ENCODE data around the gene PRKN.

PRKN gene

GRCh38 chr6:162239330-162239729 lies 488.2 kb downstream of the PRKN start:
- no peak for DNase-seq (ENCODE audit: low read depth)

DNA sequence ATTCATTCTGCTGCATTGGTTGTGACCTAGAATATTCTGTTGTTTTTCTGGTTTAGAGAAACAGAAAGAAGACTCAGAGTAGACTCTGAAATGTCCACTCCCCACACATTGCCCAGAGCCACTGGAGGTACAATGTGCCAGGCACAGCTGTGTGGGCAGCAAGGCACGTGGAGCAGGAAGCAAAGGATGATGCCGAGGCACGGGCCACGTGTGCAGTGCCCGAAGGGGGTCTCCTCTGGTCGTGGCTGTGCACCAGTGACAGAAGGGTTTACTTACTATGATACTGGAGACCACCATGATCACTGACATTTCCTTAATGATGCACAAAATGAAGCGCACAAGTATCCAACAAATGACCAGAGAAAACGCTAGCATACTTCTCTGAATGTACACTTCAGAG lies 488.9 kb downstream of the PRKN start:
- DNase-seq (ENCODE audit: low read depth) = no peak

DNA sequence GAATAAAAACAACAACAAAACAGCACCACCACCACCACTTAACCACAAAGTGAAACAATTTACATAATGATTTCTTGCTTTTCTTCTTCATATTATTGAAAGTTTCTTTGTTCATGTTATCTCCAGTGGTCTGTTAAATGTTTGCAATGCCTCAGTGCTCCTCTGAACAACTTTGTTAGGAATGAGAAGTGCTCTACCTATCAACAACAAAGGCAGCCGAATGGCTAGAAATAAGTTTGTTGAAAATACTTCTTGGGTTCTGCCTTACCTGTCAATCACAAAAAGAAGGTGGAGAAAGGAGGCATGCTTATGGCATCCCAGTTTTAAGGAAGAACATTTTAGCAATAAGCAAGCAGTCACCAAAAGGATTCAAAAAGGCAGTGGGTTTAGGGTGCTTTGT lies 490.2 kb downstream of the PRKN start:
- DNase-seq (ENCODE audit: low read depth) = no peak

- DNase-seq (ENCODE audit: low read depth) = no peak
Observed at GRCh38 chr6:162234631-162235030, 492.9 kb downstream of the PRKN start.

DNA sequence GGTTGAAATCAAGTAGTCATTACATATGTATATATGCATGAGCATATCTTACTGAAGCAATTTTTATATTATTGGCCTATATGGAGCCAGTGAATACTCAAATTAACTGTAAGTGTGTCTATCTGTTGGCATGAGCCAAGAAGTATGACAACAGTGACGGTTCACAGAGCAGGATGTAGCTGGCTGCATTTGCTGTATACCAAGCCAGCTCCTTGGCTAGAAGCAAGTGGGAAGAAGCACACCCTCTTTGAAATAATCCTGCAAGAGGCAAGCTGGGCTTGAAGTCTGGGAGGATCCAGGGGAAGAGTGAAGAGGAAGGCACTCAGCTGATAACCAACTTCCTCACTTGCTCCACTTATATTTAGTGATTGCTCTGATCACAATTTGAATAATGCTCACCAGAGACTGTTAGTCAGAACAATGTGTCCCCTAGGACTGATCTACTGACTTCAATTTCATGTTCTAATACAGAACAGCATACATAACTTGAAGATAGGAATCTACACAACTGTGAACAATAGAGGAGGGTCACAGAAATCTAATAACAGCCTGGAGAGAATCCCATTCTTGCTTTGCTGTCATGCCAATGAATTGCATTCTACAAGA lies 497.3 kb downstream of the PRKN start:
- DNase-seq (ENCODE audit: low read depth) = no peak

DNA sequence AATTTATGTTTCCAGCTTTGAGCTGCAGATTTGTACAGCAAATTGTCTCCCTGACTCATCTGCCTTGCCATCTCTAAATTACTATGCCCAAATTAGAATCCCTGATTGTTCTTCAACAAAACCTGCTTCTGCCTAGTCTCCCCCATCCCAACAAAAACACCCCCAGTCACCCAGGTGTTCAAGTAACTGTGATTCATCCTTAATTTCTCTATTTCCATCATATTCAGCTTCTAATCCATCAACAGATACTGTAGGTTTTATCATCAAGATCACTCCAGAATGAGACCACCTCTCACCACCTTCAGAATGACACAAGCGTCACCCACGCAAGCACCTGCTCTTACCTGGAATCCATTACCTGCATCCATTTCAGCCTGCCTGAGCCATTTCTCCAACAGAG lies 498.5 kb downstream of the PRKN start:
- no peak for DNase-seq (ENCODE audit: low read depth)

DNA sequence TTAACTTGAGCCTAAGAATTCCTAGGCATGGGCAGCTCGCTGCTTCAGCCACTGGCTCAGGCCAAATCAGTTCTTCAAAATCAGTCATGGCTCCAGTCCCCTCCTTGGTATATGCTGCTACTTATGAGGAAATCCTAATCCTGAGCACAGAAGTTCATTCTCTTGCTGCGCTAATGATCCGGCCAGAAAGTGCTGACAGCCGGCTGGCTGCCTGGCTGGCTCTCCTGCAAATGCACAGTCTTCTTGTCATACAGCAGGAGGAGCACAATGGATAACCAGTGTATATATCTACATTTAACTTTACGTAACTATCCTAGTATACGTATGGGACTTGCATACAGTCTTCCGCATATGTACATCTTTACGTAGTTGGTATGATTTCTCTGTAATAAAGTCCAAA lies 500.8 kb downstream of the PRKN start:
- no peak for DNase-seq (ENCODE audit: low read depth)

- no peak for DNase-seq (ENCODE audit: low read depth)
Observed at GRCh38 chr6:162222521-162222920, 505.0 kb downstream of the PRKN start.

- DNase-seq (ENCODE audit: low read depth) = no peak
Observed at GRCh38 chr6:162220876-162221275, 506.7 kb downstream of the PRKN start.

- no peak for DNase-seq (ENCODE audit: low read depth)
Observed at GRCh38 chr6:162219266-162219665, 508.3 kb downstream of the PRKN start.

DNA sequence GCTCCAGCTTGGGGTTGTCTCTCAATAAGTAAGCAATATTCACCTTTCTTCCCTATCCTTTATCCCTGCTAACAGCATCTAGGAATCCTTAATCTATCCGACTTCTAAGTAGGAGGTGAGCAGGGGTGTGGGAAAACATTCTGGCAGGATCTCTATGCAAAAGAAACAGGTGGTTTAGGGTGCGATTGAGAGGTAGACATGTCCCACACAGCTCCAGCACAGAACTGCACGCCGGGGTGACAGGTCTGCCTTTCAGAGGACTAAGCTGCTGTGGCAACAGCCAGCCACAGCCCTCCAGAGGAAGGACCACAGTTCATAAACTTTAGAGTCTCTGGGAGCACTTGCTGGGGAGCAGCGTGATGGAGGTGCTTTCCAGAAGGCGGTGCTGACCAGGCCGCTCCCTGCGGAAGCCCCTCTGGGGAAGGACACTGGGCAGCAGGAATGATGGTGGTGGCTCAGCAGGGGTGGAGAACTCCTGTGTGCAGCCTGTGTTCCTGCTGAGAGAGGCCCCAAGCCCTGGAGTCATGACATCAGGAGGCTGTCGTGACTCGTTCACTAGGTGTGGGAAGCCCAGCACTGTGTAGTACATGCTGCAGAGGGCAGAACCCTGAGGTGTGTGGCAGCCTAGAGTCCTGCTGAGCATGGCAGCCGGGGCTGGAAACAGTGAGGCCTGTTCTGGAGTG lies 509.6 kb downstream of the PRKN start:
- DNase-seq (ENCODE audit: low read depth) = no peak

DNA sequence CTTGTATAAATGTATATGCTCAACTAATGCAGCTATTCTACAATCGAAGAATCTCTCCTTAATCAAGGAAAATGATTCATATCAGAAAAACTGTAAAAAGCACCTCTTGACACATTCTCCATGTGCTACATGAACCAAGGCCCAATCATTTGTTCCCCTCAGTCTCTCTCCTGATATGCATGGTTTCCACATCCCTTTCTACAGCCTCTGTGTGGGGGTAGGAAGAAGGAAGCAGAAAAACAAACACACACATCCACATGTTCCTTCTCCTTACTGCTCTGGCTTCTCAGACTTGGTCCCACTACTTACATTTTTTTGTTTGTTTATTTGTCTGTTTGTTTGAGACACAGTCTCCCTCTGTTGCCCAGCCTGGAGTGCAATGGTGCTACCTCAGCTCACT lies 510.5 kb downstream of the PRKN start:
- DNase-seq (ENCODE audit: low read depth) = no peak

GRCh38 chr6:162211777-162212176 lies 515.8 kb downstream of the PRKN start:
- DNase-seq (ENCODE audit: low read depth) = no peak

- DNase-seq (ENCODE audit: low read depth) = no peak
Observed at GRCh38 chr6:162211022-162211421, 516.5 kb downstream of the PRKN start.

DNA sequence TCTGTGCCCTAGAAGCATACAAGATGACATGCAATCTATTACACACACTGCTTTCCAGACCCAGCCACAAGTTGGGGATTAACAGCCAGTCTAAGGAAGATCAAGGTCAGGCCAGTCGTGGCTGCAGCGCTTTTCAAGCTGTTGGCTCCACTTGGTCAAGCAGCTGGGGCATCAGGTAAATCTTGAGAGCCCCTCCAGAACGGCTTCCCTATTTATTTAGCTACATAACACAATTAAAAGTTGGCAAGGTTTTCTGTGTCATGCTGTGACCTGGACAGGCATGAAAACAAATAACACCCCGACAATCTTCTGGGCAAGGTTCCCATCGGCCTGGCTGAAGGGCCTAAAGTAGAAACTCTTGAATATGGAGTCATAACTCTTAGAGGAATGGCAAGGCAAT lies 524.3 kb downstream of the PRKN start:
- no peak for DNase-seq (ENCODE audit: low read depth)

GRCh38 chr6:162200945-162201690 lies 526.4 kb downstream of the PRKN start:
- DNase-seq (ENCODE audit: low read depth) = no peak

DNA sequence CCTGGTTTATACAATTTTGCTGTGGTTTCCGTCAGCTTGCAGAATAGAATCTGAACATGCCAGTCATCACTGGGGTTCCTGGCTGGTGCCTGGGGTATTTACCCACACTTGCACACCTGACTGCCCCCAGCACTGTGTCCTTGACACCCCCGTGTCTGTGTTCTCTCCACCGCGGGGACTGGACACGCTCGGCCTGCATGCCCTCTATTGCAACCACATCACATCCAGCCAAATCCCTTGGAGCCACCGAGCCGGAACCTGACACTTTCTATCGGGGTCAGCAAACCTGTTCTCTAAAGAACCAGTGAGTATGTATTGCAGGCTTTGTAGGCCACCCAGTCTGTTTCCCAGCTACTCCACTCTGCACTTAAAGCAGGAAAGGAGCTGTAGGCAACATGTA lies 527.5 kb downstream of the PRKN start:
- DNase-seq (ENCODE audit: low read depth) = no peak

GRCh38 chr6:162198925-162199324 lies 528.6 kb downstream of the PRKN start:
- no peak for DNase-seq (ENCODE audit: low read depth)

GRCh38 chr6:162198076-162198475 lies 529.5 kb downstream of the PRKN start:
- DNase-seq (ENCODE audit: low read depth) = no peak

- DNase-seq (ENCODE audit: low read depth) = no peak
Observed at GRCh38 chr6:162195441-162195840, 532.1 kb downstream of the PRKN start.

DNA sequence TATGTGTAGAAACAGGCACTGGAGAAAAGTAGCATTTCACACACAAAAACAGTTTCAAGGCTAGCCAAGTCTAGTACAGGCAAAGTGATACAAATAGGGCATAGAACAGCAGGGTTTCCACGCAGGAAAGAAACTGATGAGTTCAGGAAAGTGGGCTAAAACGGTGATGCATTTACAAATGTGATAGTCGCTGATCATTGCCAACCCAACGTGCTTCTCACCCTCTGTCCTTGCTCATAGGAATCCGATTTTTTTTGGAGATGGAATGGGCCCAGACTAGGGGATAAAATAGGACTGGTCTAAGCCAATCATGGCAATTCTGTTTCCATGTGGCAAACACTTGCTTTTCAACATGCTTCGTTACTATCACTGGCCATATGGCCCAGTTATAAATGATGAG lies 536.6 kb downstream of the PRKN start:
- no peak for DNase-seq (ENCODE audit: low read depth)

DNA sequence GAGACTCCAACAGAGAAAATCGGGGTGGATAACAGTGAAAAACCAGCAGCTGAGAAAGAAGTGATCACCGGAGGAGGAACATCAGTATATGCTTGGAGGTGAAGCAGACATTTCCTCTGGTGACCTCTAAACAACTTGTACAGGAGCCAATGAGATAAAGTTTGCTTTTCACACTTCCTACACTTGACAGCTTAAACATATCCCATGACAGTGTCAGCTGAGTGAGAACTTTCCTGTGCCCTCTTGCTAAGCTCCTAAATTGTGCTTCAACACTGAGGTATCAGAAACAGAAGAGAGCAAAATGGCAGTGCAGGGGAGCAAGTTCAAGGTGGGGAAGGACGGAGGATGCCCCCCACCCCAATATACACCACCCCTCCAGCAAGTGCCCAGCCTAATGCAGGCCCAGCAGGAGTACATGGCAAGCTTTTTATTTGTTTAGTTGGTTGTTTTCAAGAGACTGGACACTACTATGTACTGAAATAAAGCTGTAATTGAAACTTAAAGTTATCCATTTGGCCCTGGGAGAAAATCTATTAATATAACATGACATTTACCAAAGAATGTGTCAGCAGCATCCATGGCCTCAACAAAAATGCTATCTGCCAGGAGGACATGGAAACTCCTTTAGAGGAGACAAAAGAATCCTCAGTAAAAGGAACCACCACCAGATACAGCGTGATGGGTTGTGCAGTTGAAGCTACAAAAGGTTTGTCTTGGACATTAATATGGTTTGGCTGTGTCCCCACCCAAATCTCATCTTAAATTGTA lies 540.2 kb downstream of the PRKN start:
- no peak for DNase-seq (ENCODE audit: low read depth)

DNA sequence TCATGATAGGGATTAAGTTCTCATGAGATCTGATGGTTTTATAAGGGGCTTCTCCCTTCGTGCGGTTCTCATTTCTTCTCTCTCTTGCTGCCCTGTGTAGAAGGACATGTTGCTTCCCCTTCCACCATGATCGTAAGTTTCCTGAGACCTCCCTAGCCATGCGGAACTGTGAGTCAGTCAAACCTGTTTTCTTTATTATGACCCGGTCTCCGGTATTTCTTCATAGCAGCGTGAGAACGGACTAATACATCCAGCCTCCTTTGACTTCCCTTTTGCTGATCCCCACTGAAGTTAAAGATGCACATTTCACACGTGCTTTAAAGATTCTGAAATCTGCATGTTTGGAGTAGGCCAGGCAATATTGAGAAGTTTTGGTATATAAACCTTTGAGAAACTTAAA lies 543.1 kb downstream of the PRKN start:
- DNase-seq (ENCODE audit: low read depth) = no peak

Data from CMK (cell line).